ENCODE data around the gene ADSL.

DNA sequence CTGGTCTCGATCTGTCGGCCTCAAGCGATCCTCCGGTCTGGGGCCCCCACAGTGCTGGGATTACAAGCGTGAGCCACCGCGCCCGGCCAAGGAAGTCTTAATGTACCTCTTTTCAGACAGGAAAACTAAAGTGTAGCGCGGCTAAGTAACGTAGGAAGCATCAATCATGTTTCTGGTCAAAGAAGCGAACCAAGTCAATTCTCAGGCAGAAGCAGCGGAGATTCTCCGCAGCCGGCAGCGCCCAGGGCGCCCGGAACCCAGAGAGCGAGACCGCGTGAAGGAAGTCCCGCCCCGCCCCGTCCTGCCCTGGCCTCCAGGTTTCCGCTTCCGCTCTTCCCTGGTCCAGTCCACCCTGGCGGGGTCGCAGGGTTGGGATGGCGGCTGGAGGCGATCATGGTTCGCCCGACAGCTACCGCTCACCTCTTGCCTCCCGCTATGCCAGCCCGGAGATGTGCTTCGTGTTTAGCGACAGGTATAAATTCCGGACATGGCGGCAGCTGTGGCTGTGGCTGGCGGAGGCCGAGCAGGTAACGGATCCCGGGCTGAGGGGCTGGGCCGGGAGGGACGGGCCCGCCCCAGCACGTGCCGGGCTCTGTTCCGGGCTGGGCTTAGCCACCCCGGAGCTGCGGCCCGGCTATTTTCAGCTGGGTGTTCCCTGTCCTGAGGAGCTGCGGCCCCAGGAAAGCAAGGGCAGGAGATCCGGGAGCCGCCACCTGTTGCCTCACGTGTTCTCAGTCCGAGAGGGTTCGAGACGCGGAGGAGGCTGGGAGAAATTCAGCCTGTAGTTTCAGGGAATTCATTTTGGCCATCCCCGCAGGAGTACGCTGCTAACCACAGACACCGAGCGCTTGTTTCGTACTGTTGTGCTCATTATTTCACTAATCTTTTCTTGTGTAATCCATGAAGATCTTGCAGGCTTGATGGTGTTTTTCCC is at the start of gene ADSL:
- TF ChIP-seq GLIS3 (CRISPR knock-in tag; IDR thresholded peaks at IDR 0.05) (no peak), TCF4 (CRISPR knock-in tag; IDR thresholded peaks at IDR 0.05; ENCODE audit: borderline replicate concordance) (no peak), ZFP30 (CRISPR knock-in tag; IDR thresholded peaks at IDR 0.05) (no peak), CSDC2 (CRISPR knock-in tag; IDR thresholded peaks at IDR 0.05) (no peak), TOX (CRISPR knock-in tag; IDR thresholded peaks at IDR 0.05; ENCODE audit: borderline replicate concordance) (no peak), PPARA (CRISPR knock-in tag; IDR thresholded peaks at IDR 0.05; ENCODE audit: borderline replicate concordance) (no peak), RARB (CRISPR knock-in tag; IDR thresholded peaks at IDR 0.05) (no peak), ISL1 (CRISPR knock-in tag; IDR thresholded peaks at IDR 0.05) (no peak)
- TF ChIP-seq, protein P1, sequence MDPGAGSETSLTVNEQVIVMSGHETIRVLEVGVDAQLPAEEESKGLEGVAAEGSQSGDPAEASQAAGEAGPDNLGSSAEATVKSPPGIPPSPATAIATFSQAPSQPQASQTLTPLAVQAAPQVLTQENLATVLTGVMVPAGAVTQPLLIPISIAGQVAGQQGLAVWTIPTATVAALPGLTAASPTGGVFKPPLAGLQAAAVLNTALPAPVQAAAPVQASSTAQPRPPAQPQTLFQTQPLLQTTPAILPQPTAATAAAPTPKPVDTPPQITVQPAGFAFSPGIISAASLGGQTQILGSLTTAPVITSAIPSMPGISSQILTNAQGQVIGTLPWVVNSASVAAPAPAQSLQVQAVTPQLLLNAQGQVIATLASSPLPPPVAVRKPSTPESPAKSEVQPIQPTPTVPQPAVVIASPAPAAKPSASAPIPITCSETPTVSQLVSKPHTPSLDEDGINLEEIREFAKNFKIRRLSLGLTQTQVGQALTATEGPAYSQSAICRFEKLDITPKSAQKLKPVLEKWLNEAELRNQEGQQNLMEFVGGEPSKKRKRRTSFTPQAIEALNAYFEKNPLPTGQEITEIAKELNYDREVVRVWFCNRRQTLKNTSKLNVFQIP (CRISPR knock-in tag; IDR thresholded peaks at IDR 0.05; ENCODE audit: borderline replicate concordance, low read depth): no peak
